HEK293 (cell line): ENCODE data around the gene AIFM1.

ENCODE experiments used
- GLI4 ChIP-seq: fragments of 450-650 bp; formaldehyde crosslinking; IDR thresholded peaks from 2 replicates; pipeline ENCODE4 v1.5.1; 2016; ENCODE audit warnings: missing biosample characterization, missing genetic modification characterization
- GLIS1 ChIP-seq: fragments of 450-650 bp; formaldehyde crosslinking; IDR thresholded peaks from 2 replicates; pipeline ENCODE4 v1.5.1; 2016; ENCODE audit warnings: missing biosample characterization, missing genetic modification characterization
- GLIS2 ChIP-seq: fragments of 450-650 bp; formaldehyde crosslinking; IDR thresholded peaks from 2 replicates; pipeline ENCODE4 v1.5.1; 2016; ENCODE audit warnings: missing biosample characterization, missing genetic modification characterization
- HOXA7 ChIP-seq: sonication (generic); formaldehyde crosslinking; IDR thresholded peaks from 2 replicates; pipeline ENCODE4 v1.8.1; 2022; ENCODE audit warnings: missing genetic modification reagents, borderline replicate concordance
- OVOL3 ChIP-seq: fragments of 450-650 bp; formaldehyde crosslinking; IDR thresholded peaks from 2 replicates; pipeline ENCODE4 v1.5.1; 2016; ENCODE audit warnings: missing biosample characterization, missing genetic modification characterization
- PRDM1 ChIP-seq: fragments of 450-650 bp; formaldehyde crosslinking; IDR thresholded peaks from 2 replicates; pipeline ENCODE4; 2016; ENCODE audit warnings: missing biosample characterization, missing genetic modification characterization
- SP3 ChIP-seq: fragments of 450-650 bp; formaldehyde crosslinking; IDR thresholded peaks from 2 replicates; pipeline ENCODE4 v1.5.1; 2016; ENCODE audit warnings: missing biosample characterization, missing genetic modification characterization
- ZBTB26 ChIP-seq: fragments of 450-650 bp; formaldehyde crosslinking; optimal IDR thresholded peaks from 2 replicates; pipeline ENCODE3; 2016; ENCODE audit warnings: missing biosample characterization, mild to moderate bottlenecking, missing genetic modification characterization
- ZFP37 ChIP-seq: fragments of 450-650 bp; formaldehyde crosslinking; IDR thresholded peaks from 2 replicates; pipeline ENCODE4 v1.5.1; 2016; ENCODE audit warnings: missing biosample characterization, missing genetic modification characterization
- ZFP41 ChIP-seq: fragments of 450-650 bp; formaldehyde crosslinking; IDR thresholded peaks from 2 replicates; pipeline ENCODE4 v1.5.1; 2016; ENCODE audit warnings: missing biosample characterization, missing genetic modification characterization, borderline replicate concordance
- ZIC2 ChIP-seq: fragments of 450-650 bp; formaldehyde crosslinking; IDR thresholded peaks from 2 replicates; pipeline ENCODE4 v1.5.1; 2016; ENCODE audit warnings: missing biosample characterization, missing genetic modification characterization
- ZNF114 ChIP-seq: fragments of 450-650 bp; formaldehyde crosslinking; IDR thresholded peaks from 2 replicates; pipeline ENCODE4 v1.5.0; 2017; ENCODE audit warnings: missing biosample characterization, missing genetic modification characterization
- ZNF140 ChIP-seq: fragments of 450-650 bp; formaldehyde crosslinking; IDR thresholded peaks from 2 replicates; pipeline ENCODE4 v1.5.1; 2016; ENCODE audit warnings: missing biosample characterization, missing genetic modification characterization
- ZNF146 ChIP-seq: fragments of 450-650 bp; formaldehyde crosslinking; IDR thresholded peaks from 2 replicates; pipeline ENCODE4 v1.5.1; 2016; ENCODE audit warnings: missing biosample characterization, missing genetic modification characterization
- ZNF24 ChIP-seq: fragments of 450-650 bp; formaldehyde crosslinking; IDR thresholded peaks from 2 replicates; pipeline ENCODE4 v1.5.1; 2016; ENCODE audit warnings: missing biosample characterization, missing genetic modification characterization
- ZNF292 ChIP-seq: fragments of 450-650 bp; formaldehyde crosslinking; IDR thresholded peaks from 2 replicates; pipeline ENCODE4 v1.5.1; 2016; ENCODE audit warnings: low read depth, missing biosample characterization, missing genetic modification characterization, borderline replicate concordance
- ZNF350 ChIP-seq: fragments of 450-650 bp; formaldehyde crosslinking; IDR thresholded peaks from 2 replicates; pipeline ENCODE4 v1.5.0; 2017; ENCODE audit warnings: missing biosample characterization, mild to moderate bottlenecking, missing genetic modification characterization
- ZNF37A ChIP-seq: fragments of 450-650 bp; IDR thresholded peaks from 2 replicates; pipeline ENCODE4 v1.5.1; 2018; ENCODE audit warnings: missing biosample characterization, missing genetic modification characterization
- ZNF416 ChIP-seq: fragments of 450-650 bp; formaldehyde crosslinking; IDR thresholded peaks from 2 replicates; pipeline ENCODE4 v1.5.1; 2016; ENCODE audit warnings: missing biosample characterization, missing genetic modification characterization
- ZNF433 ChIP-seq: fragments of 450-650 bp; formaldehyde crosslinking; IDR thresholded peaks from 2 replicates; pipeline ENCODE4 v1.5.1; 2016; ENCODE audit warnings: missing biosample characterization, missing genetic modification characterization, low read depth
- ZNF48 ChIP-seq: fragments of 450-650 bp; formaldehyde crosslinking; IDR thresholded peaks from 2 replicates; pipeline ENCODE4 v1.5.1; 2016; ENCODE audit warnings: missing biosample characterization, missing genetic modification characterization
- ZNF529 ChIP-seq: fragments of 450-650 bp; formaldehyde crosslinking; IDR thresholded peaks from 2 replicates; pipeline ENCODE4 v1.5.1; 2017; ENCODE audit warnings: missing genetic modification characterization, missing biosample characterization; ENCODE audit not compliant: insufficient replicate concordance
- ZNF626 ChIP-seq: fragments of 450-650 bp; sonication (Bioruptor Pico); formaldehyde crosslinking; IDR thresholded peaks from 2 replicates; pipeline ENCODE4 v1.5.1; 2018; ENCODE audit warnings: missing biosample characterization, missing genetic modification characterization, inconsistent platforms
- ZSCAN16 ChIP-seq: fragments of 450-650 bp; formaldehyde crosslinking; IDR thresholded peaks from 2 replicates; pipeline ENCODE4 v1.5.1; 2016; ENCODE audit warnings: missing biosample characterization, missing genetic modification characterization
- ZSCAN30 ChIP-seq: fragments of 450-650 bp; IDR thresholded peaks from 2 replicates; pipeline ENCODE4 v1.5.1; 2018; ENCODE audit warnings: missing biosample characterization, mild to moderate bottlenecking, missing genetic modification characterization, moderate library complexity
- TF ChIP-seq, protein P1 (sequence below): fragments of 450-650 bp; formaldehyde crosslinking; IDR thresholded peaks from 2 replicates; pipeline ENCODE4 v1.5.1; 2016; ENCODE audit warnings: missing biosample characterization, missing genetic modification characterization
- TF ChIP-seq, protein P2 (sequence below): fragments of 450-650 bp; formaldehyde crosslinking; IDR thresholded peaks from 2 replicates; pipeline ENCODE4 v1.5.1; 2016; ENCODE audit warnings: missing biosample characterization, missing genetic modification characterization
- TF ChIP-seq, protein P3 (sequence below): fragments of 450-650 bp; formaldehyde crosslinking; IDR thresholded peaks from 2 replicates; pipeline ENCODE4 v1.5.1; 2016; ENCODE audit warnings: missing biosample characterization, missing genetic modification characterization
- TF ChIP-seq, protein P4 (sequence below): fragments of 450-650 bp; formaldehyde crosslinking; IDR thresholded peaks from 2 replicates; pipeline ENCODE4 v1.5.1; 2016; ENCODE audit warnings: missing biosample characterization, missing genetic modification characterization, borderline replicate concordance
- TF ChIP-seq, protein P5 (sequence below): fragments of 450-650 bp; formaldehyde crosslinking; IDR thresholded peaks from 2 replicates; pipeline ENCODE4; 2016; ENCODE audit warnings: missing biosample characterization, missing genetic modification characterization

AIFM1 gene

DNA sequence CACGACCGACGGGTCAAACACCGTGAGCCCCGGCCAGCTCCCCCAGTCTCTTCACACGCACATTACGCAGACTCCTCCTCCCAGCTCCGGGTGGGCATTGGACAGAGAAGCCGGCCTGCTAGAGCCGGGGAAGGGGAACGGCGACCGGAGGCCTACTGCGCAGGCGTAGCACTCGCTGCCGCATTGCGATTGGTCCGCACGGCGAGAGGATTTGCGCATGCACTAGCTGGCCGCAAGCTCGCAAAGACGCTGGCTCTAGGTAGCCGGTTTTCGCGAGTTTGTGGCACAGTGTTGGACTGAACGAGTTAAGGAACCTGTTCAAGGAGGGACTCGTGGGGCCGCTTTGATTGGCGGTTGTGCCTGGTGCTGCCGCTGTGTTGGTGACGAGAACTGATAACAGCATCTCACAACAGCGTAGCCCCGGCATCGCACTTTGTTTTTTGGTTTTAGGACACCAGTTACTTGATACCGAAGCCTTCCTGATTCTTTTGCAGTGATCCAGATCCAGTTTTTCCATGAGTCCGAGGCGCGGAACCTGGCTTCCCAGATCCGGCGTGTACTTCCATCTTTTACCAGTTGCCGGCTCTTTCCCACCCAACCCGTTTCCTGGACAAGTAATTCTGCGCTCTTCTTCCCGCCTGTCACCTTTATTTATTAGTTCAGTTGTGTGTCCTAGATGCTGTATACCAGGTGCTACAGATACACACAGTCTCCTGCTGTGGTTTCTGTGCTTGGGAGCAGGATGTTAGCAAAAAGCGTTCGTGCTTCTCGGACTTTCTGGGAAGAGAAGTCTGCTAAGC lies at the start of gene AIFM1 (continued):
- TF ChIP-seq ZBTB26 (peak; percentile 79), ZNF24 (tag by site-specific recombination) (peak; percentile 83; the same call in 1 of the 2 replicates), GLIS1 (tag by site-specific recombination) (peak; percentile 56), PRDM1 (tag by site-specific recombination) (no peak), ZNF48 (tag by site-specific recombination) (no peak), ZNF292 (tag by site-specific recombination) (no peak), ZSCAN30 (tag by site-specific recombination) (peak; percentile 78), OVOL3 (tag by site-specific recombination) (no peak; the same call in 1 of the 2 replicates), ZFP37 (peak; percentile 62; the same call in 1 of the 2 replicates), ZNF114 (no peak), ZNF433 (tag by site-specific recombination) (no peak), ZNF529 (tag by site-specific recombination) (no peak), GLI4 (tag by site-specific recombination) (no peak), SP3 (tag by site-specific recombination) (peak; percentile 69), ZNF416 (tag by site-specific recombination) (no peak), ZNF140 (tag by site-specific recombination) (no peak), ZNF37A (tag by site-specific recombination) (no peak), ZNF350 (no peak), HOXA7 (no peak), ZNF146 (peak; percentile 48; the same call in 1 of the 2 replicates), ZFP41 (tag by site-specific recombination) (no peak), GLIS2 (0 out of 2 replicates have a peak, but pooled peaks have one; percentile 68), ZIC2 (no peak), ZSCAN16 (tag by site-specific recombination) (no peak), ZNF626 (tag by site-specific recombination) (no peak)
- TF ChIP-seq, protein P1, sequence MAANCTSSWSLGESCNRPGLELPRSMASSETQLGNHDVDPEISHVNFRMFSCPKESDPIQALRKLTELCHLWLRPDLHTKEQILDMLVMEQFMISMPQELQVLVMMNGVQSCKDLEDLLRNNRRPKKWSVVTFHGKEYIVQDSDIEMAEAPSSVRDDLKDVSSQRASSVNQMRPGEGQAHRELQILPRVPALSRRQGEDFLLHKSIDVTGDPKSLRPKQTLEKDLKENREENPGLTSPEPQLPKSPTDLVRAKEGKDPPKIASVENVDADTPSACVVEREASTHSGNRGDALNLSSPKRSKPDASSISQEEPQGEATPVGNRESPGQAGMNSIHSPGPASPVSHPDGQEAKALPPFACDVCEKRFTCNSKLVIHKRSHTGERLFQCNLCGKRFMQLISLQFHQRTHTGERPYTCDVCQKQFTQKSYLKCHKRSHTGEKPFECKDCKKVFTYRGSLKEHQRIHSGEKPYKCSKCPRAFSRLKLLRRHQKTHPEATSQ (tag by site-specific recombination): 0 out of 2 replicates have a peak, but pooled peaks have one; percentile 39
- TF ChIP-seq, protein P2, sequence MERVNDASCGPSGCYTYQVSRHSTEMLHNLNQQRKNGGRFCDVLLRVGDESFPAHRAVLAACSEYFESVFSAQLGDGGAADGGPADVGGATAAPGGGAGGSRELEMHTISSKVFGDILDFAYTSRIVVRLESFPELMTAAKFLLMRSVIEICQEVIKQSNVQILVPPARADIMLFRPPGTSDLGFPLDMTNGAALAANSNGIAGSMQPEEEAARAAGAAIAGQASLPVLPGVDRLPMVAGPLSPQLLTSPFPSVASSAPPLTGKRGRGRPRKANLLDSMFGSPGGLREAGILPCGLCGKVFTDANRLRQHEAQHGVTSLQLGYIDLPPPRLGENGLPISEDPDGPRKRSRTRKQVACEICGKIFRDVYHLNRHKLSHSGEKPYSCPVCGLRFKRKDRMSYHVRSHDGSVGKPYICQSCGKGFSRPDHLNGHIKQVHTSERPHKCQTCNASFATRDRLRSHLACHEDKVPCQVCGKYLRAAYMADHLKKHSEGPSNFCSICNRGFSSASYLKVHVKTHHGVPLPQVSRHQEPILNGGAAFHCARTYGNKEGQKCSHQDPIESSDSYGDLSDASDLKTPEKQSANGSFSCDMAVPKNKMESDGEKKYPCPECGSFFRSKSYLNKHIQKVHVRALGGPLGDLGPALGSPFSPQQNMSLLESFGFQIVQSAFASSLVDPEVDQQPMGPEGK (tag by site-specific recombination): no peak
- TF ChIP-seq, protein P3, sequence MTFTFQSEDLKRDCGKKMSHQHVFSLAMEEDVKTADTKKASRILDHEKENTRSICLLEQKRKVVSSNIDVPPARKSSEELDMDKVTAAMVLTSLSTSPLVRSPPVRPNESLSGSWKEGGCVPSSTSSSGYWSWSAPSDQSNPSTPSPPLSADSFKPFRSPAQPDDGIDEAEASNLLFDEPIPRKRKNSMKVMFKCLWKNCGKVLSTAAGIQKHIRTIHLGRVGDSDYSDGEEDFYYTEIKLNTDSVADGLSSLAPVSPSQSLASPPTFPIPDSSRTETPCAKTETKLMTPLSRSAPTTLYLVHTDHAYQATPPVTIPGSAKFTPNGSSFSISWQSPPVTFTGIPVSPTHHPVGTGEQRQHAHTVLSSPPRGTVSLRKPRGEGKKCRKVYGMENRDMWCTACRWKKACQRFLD (tag by site-specific recombination): no peak
- TF ChIP-seq, protein P4, sequence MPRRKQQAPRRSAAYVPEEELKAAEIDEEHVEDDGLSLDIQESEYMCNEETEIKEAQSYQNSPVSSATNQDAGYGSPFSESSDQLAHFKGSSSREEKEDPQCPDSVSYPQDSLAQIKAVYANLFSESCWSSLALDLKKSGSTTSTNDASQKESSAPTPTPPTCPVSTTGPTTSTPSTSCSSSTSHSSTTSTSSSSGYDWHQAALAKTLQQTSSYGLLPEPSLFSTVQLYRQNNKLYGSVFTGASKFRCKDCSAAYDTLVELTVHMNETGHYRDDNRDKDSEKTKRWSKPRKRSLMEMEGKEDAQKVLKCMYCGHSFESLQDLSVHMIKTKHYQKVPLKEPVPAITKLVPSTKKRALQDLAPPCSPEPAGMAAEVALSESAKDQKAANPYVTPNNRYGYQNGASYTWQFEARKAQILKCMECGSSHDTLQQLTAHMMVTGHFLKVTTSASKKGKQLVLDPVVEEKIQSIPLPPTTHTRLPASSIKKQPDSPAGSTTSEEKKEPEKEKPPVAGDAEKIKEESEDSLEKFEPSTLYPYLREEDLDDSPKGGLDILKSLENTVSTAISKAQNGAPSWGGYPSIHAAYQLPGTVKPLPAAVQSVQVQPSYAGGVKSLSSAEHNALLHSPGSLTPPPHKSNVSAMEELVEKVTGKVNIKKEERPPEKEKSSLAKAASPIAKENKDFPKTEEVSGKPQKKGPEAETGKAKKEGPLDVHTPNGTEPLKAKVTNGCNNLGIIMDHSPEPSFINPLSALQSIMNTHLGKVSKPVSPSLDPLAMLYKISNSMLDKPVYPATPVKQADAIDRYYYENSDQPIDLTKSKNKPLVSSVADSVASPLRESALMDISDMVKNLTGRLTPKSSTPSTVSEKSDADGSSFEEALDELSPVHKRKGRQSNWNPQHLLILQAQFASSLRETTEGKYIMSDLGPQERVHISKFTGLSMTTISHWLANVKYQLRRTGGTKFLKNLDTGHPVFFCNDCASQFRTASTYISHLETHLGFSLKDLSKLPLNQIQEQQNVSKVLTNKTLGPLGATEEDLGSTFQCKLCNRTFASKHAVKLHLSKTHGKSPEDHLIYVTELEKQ (tag by site-specific recombination): peak; percentile 69
- TF ChIP-seq, protein P5, sequence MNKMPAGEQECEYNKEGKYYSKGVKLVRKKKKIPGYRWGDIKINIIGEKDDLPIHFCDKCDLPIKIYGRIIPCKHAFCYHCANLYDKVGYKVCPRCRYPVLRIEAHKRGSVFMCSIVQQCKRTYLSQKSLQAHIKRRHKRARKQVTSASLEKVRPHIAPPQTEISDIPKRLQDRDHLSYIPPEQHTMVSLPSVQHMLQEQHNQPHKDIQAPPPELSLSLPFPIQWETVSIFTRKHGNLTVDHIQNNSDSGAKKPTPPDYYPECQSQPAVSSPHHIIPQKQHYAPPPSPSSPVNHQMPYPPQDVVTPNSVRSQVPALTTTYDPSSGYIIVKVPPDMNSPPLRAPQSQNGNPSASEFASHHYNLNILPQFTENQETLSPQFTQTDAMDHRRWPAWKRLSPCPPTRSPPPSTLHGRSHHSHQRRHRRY (tag by site-specific recombination): no peak
